ENCODE measurements around the gene RANGAP1. TPM values are rescaled to one million over a fixed set of nuclear protein-coding genes. Genes with fewer than 3 reads are reported as not detected.

Gene RANGAP1
- total and polyA plus RNA-seq, 2 of the 13 experiments (the other 11 are each of a cell fraction or from before 2014, with no cell fraction given), result 51.8 to 83.9 TPM

DNA sequence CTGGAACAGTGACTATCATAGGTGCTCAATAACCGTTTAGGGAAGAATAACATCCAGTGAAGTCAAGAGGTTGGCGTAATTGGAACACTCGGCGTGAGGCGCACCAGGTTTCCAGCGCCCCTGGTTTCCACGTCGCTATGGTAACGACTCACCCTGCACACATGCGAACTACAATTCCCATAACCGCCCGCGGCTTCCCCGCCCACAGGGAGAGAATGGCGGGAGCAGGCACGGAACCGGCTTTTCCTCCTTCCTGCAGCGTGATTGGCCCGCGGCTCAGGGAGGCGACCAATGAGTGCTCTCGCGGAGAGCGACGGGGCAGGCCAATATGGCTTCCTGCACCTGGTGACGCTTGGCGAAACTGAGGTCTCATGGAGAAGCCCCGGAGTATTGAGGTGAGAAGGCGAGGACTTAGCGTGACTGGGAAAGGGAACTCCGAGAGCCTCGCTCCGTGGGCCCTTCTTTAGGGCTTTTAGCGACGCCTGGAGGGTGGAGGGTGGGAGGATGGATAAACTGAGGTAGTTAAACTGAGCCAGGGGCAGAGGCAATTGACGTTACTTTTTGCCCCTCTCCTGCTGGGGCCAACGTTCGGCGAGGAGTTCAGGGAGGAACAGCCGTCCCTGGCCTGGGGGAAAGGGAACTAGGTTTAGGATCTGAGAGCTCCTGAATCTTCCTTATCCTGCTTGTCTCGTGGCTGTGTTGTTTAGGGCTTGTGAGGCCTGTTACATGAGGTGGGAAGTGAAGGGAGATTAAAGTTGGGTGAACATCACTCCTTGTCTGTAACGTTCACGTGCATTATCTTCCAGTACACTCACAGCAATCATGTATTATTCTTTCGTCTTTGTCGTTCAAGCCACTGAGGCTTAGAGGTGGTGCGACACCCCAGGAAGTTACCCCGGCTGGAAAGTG, 80.7 kb downstream of the RANGAP1 start, which contains the start of gene L3MBTL2 (continued):
- TF ChIP-seq ZNF432 (CRISPR knock-in tag; IDR thresholded peaks at IDR 0.05; ENCODE audit: borderline replicate concordance) (no peak), ZSCAN30 (CRISPR knock-in tag; IDR thresholded peaks at IDR 0.05) (no peak), ZNF12 (CRISPR knock-in tag; IDR thresholded peaks at IDR 0.05) (no peak), MTA1 (CRISPR knock-in tag; IDR thresholded peaks at IDR 0.05; ENCODE audit: borderline replicate concordance) (no peak), CREB1 (IDR thresholded peaks at IDR 0.05) (peak; percentile 81), CREB1 (CRISPR knock-in tag; IDR thresholded peaks at IDR 0.05) (peak; percentile 94)
- TF ChIP-seq, protein P1, sequence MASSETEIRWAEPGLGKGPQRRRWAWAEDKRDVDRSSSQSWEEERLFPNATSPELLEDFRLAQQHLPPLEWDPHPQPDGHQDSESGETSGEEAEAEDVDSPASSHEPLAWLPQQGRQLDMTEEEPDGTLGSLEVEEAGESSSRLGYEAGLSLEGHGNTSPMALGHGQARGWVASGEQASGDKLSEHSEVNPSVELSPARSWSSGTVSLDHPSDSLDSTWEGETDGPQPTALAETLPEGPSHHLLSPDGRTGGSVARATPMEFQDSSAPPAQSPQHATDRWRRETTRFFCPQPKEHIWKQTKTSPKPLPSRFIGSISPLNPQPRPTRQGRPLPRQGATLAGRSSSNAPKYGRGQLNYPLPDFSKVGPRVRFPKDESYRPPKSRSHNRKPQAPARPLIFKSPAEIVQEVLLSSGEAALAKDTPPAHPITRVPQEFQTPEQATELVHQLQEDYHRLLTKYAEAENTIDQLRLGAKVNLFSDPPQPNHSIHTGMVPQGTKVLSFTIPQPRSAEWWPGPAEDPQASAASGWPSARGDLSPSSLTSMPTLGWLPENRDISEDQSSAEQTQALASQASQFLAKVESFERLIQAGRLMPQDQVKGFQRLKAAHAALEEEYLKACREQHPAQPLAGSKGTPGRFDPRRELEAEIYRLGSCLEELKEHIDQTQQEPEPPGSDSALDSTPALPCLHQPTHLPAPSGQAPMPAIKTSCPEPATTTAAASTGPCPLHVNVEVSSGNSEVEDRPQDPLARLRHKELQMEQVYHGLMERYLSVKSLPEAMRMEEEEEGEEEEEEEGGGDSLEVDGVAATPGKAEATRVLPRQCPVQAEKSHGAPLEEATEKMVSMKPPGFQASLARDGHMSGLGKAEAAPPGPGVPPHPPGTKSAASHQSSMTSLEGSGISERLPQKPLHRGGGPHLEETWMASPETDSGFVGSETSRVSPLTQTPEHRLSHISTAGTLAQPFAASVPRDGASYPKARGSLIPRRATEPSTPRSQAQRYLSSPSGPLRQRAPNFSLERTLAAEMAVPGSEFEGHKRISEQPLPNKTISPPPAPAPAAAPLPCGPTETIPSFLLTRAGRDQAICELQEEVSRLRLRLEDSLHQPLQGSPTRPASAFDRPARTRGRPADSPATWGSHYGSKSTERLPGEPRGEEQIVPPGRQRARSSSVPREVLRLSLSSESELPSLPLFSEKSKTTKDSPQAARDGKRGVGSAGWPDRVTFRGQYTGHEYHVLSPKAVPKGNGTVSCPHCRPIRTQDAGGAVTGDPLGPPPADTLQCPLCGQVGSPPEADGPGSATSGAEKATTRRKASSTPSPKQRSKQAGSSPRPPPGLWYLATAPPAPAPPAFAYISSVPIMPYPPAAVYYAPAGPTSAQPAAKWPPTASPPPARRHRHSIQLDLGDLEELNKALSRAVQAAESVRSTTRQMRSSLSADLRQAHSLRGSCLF (CRISPR knock-in tag; IDR thresholded peaks at IDR 0.05; ENCODE audit: borderline replicate concordance), result no peak
- TF ChIP-seq, protein P2, sequence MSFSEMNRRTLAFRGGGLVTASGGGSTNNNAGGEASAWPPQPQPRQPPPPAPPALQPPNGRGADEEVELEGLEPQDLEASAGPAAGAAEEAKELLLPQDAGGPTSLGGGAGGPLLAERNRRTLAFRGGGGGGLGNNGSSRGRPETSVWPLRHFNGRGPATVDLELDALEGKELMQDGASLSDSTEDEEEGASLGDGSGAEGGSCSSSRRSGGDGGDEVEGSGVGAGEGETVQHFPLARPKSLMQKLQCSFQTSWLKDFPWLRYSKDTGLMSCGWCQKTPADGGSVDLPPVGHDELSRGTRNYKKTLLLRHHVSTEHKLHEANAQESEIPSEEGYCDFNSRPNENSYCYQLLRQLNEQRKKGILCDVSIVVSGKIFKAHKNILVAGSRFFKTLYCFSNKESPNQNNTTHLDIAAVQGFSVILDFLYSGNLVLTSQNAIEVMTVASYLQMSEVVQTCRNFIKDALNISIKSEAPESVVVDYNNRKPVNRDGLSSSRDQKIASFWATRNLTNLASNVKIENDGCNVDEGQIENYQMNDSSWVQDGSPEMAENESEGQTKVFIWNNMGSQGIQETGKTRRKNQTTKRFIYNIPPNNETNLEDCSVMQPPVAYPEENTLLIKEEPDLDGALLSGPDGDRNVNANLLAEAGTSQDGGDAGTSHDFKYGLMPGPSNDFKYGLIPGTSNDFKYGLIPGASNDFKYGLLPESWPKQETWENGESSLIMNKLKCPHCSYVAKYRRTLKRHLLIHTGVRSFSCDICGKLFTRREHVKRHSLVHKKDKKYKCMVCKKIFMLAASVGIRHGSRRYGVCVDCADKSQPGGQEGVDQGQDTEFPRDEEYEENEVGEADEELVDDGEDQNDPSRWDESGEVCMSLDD (CRISPR knock-in tag; IDR thresholded peaks at IDR 0.05; ENCODE audit: borderline replicate concordance), result no peak
- TF ChIP-seq, protein P3, sequence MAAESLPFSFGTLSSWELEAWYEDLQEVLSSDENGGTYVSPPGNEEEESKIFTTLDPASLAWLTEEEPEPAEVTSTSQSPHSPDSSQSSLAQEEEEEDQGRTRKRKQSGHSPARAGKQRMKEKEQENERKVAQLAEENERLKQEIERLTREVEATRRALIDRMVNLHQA (CRISPR knock-in tag; IDR thresholded peaks at IDR 0.05), result no peak
- TF ChIP-seq, protein P4, sequence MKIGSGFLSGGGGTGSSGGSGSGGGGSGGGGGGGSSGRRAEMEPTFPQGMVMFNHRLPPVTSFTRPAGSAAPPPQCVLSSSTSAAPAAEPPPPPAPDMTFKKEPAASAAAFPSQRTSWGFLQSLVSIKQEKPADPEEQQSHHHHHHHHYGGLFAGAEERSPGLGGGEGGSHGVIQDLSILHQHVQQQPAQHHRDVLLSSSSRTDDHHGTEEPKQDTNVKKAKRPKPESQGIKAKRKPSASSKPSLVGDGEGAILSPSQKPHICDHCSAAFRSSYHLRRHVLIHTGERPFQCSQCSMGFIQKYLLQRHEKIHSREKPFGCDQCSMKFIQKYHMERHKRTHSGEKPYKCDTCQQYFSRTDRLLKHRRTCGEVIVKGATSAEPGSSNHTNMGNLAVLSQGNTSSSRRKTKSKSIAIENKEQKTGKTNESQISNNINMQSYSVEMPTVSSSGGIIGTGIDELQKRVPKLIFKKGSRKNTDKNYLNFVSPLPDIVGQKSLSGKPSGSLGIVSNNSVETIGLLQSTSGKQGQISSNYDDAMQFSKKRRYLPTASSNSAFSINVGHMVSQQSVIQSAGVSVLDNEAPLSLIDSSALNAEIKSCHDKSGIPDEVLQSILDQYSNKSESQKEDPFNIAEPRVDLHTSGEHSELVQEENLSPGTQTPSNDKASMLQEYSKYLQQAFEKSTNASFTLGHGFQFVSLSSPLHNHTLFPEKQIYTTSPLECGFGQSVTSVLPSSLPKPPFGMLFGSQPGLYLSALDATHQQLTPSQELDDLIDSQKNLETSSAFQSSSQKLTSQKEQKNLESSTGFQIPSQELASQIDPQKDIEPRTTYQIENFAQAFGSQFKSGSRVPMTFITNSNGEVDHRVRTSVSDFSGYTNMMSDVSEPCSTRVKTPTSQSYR (CRISPR knock-in tag; IDR thresholded peaks at IDR 0.05; ENCODE audit: borderline replicate concordance), result no peak
- TF ChIP-seq, protein P5, sequence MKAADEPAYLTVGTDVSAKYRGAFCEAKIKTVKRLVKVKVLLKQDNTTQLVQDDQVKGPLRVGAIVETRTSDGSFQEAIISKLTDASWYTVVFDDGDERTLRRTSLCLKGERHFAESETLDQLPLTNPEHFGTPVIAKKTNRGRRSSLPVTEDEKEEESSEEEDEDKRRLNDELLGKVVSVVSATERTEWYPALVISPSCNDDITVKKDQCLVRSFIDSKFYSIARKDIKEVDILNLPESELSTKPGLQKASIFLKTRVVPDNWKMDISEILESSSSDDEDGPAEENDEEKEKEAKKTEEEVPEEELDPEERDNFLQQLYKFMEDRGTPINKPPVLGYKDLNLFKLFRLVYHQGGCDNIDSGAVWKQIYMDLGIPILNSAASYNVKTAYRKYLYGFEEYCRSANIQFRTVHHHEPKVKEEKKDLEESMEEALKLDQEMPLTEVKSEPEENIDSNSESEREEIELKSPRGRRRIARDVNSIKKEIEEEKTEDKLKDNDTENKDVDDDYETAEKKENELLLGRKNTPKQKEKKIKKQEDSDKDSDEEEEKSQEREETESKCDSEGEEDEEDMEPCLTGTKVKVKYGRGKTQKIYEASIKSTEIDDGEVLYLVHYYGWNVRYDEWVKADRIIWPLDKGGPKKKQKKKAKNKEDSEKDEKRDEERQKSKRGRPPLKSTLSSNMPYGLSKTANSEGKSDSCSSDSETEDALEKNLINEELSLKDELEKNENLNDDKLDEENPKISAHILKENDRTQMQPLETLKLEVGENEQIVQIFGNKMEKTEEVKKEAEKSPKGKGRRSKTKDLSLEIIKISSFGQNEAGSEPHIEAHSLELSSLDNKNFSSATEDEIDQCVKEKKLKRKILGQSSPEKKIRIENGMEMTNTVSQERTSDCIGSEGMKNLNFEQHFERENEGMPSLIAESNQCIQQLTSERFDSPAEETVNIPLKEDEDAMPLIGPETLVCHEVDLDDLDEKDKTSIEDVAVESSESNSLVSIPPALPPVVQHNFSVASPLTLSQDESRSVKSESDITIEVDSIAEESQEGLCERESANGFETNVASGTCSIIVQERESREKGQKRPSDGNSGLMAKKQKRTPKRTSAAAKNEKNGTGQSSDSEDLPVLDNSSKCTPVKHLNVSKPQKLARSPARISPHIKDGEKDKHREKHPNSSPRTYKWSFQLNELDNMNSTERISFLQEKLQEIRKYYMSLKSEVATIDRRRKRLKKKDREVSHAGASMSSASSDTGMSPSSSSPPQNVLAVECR (CRISPR knock-in tag; IDR thresholded peaks at IDR 0.05; ENCODE audit: borderline replicate concordance), result peak; percentile 96
